Endodermal cell (in vitro differentiated cells): ENCODE measurements around the gene C3orf33. TPM values are rescaled to one million over a fixed set of nuclear protein-coding genes. Genes with fewer than 3 reads are reported as not detected.

Experiments
- DNase-seq: peaks from one replicate; pipeline ENCODE4 v3.0.0-alpha.2; 2017
- H3K27ac ChIP-seq: 2 replicates; pipeline ENCODE4 v1.5.1; 2013; ENCODE audit warnings: mild to moderate bottlenecking, low read depth, low read length, moderate library complexity
- H3K27me3 ChIP-seq: 2 replicates; pipeline ENCODE4 v1.6.1; 2013; ENCODE audit warnings: mild to moderate bottlenecking, low read length, moderate library complexity; ENCODE audit not compliant: insufficient read depth, control insufficient read depth, poor library complexity, severe bottlenecking
- H3K36me3 ChIP-seq: 2 replicates; pipeline ENCODE4 v1.7.0; 2013; ENCODE audit warnings: mild to moderate bottlenecking, low read length, moderate library complexity; ENCODE audit not compliant: control insufficient read depth, insufficient read depth
- H3K4me1 ChIP-seq: one replicate; pipeline ENCODE4 v1.7.0; 2013; ENCODE audit warnings: low read length; ENCODE audit not compliant: control insufficient read depth, insufficient read depth
- H3K4me3 ChIP-seq: 2 replicates; pipeline ENCODE4 v1.5.1; 2013; ENCODE audit warnings: mild to moderate bottlenecking, low read length, moderate library complexity
- H3K9ac ChIP-seq: 2 replicates; pipeline ENCODE4 v1.6.1; 2013; ENCODE audit warnings: mild to moderate bottlenecking, low read length, moderate library complexity; ENCODE audit not compliant: poor library complexity, severe bottlenecking; ENCODE audit errors: extremely low read depth
- H3K9me3 ChIP-seq: 2 replicates; pipeline ENCODE4 v1.6.1; 2013; ENCODE audit warnings: mild to moderate bottlenecking, low read length, moderate library complexity; ENCODE audit not compliant: control insufficient read depth
- H3K27ac Mint-ChIP-seq: 2 replicates; pipeline ENCODE4 v1.8.0; 2020; ENCODE audit warnings: mixed read lengths
- H3K27me3 Mint-ChIP-seq: 2 replicates; pipeline ENCODE4 v1.8.0; 2021; ENCODE audit warnings: mild to moderate bottlenecking, mixed read lengths; ENCODE audit not compliant: insufficient read depth
- H3K36me3 Mint-ChIP-seq: 2 replicates; pipeline ENCODE4 v1.8.0; 2020; ENCODE audit warnings: low read depth, mixed read lengths
- H3K4me1 Mint-ChIP-seq: 2 replicates; pipeline ENCODE4 v1.8.0; 2020; ENCODE audit warnings: mixed read lengths
- H3K4me3 Mint-ChIP-seq: 2 replicates; pipeline ENCODE4 v1.8.0; 2020; ENCODE audit warnings: mild to moderate bottlenecking, moderate library complexity, mixed read lengths
- H3K9me3 Mint-ChIP-seq: 2 replicates; pipeline ENCODE4 v1.8.0; 2020; ENCODE audit warnings: mild to moderate bottlenecking, mixed read lengths
- CTCF ChIP-seq: fragments of 200-600 bp; sonication (generic); conservative IDR thresholded peaks from 2 replicates; pipeline ENCODE4 v1.5.0; 2021; ENCODE audit warnings: antibody characterized with exemption, mild to moderate bottlenecking
- WGBS, 2 experiments: methylation state at CpG; one replicate each; pipeline versions ENCODE4 v1.1.5 to v1.1.7; 2013; ENCODE audit warnings: missing lambda C conversion rate in 2 of 2, mixed read lengths in 1 of 2; ENCODE audit not compliant: insufficient coverage in 1 of 2, insufficient read length in 1 of 2; 5-methylcytosine and 5-hydroxymethylcytosine counted together
- total RNA-seq, 2 donors: library from RNA; stranded (reverse); fragmentation: NEBNext Ultra II Directional in 1 of 2; extraction: Animal tissue kit (Norgen Biotek cat#: 25700) in 1 of 2; gene quantifications; 2 replicates in 1 of 2; 3 replicates in 1 of 2; pipeline ENCODE4 v1.2.1, GENCODE V29; 2021

The C3orf33 gene
- total RNA-seq, 2 donors from 2014 or later, result 2.5 to 4.4 TPM

DNA sequence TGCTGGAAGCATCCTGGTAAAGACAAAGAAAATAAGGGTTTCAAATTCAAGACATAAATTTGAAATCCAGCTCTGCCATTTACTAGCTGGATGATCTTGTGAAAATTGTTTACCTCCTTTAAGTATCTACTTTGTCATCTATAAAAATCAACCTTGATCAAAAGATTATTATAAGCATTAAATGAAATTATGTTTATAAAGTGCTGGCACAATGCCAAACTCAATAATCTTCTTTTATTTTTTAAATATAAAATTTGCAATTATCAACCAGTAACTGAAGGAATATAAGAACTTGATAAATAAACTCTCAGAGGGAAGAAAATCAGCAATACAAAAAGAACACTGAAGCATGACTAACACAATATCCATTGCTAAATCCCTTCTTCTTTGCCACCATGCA is 25.8 kb downstream of the C3orf33 start:
- Mint-ChIP-seq H3K9me3 (peaks cover 12% of the 10 kb centered on the region), H3K4me1 (no peaks in the 10 kb centered on the region), H3K27ac (no peak overlapping the region), H3K36me3 (peaks cover 13% of the 10 kb centered on the region), H3K27me3 (no peaks in the 10 kb centered on the region), H3K4me3 (no peak overlapping the region)
- TF ChIP-seq CTCF, result no peak
- Histone ChIP-seq H3K4me1 (no peaks in the 10 kb centered on the region), H3K9me3 (peaks cover 10% of the 10 kb centered on the region), H3K4me3 (no peak overlapping the region), H3K27ac (no peak overlapping the region), H3K9ac (no peak overlapping the region), H3K36me3 (no peaks in the 10 kb centered on the region), H3K27me3 (no peaks in the 10 kb centered on the region)
- no peak for DNase-seq

- Histone ChIP-seq H3K36me3 (no peaks in the 10 kb centered on the region), H3K4me1 (no peaks in the 10 kb centered on the region), H3K9me3 (peaks cover 10% of the 10 kb centered on the region), H3K27me3 (peaks cover under 1% of the 10 kb centered on the region), H3K27ac (no peak overlapping the region), H3K9ac (no peak overlapping the region), H3K4me3 (no peak overlapping the region)
- no peak for TF ChIP-seq CTCF
- no peak overlapping the region for H3K27ac Mint-ChIP-seq
- H3K4me1 Mint-ChIP-seq, result peaks cover 4% of the 10 kb centered on the region
- no peaks in the 10 kb centered on the region for H3K27me3 Mint-ChIP-seq
- H3K4me3 Mint-ChIP-seq, result no peak overlapping the region
- peaks cover 13% of the 10 kb centered on the region for H3K36me3 Mint-ChIP-seq
- DNase-seq, result no peak
- peaks cover 12% of the 10 kb centered on the region for H3K9me3 Mint-ChIP-seq
These were observed 27.6 kb downstream of the C3orf33 start for GRCh38 chr3:155778462-155778861.

DNA sequence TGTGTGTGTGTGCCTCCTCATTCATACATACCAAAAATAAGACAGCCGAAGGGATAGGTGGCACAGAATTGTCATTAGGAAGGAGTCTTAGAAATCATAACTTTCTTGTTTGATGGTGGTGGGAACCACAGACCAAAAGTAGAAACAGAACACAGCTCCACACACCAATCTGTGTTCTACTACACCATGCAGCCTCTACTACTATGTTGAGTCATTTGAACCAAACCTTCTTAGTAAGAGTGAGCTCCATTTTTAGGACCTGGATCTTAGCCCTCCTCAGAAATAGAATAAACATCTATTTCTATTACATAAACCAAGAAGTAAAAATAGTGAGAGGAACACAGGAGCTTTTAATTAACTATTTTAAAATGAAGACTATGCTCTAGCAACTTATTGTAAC is 33.3 kb downstream of the C3orf33 start:
- Histone ChIP-seq H3K4me1 (no peaks in the 10 kb centered on the region), H3K9ac (no peak overlapping the region), H3K27ac (no peak overlapping the region), H3K27me3 (peaks cover 17% of the 10 kb centered on the region), H3K9me3 (peaks cover 14% of the 10 kb centered on the region), H3K36me3 (no peaks in the 10 kb centered on the region), H3K4me3 (no peak overlapping the region)
- Mint-ChIP-seq H3K9me3 (peaks cover 16% of the 10 kb centered on the region), H3K27ac (no peak overlapping the region), H3K4me3 (no peak overlapping the region), H3K36me3 (peaks cover 18% of the 10 kb centered on the region), H3K4me1 (peaks cover 4% of the 10 kb centered on the region), H3K27me3 (peaks cover 2% of the 10 kb centered on the region)
- WGBS, 2 experiments, result no CpG with 5 or more reads among the region's 1 CpG
- DNase-seq, result no peak
- TF ChIP-seq CTCF, result no peak
